HUES64 (cell line): Measurements from ENCODE around the gene ATP1B1.

ENCODE experiments used
- H3K27ac ChIP-seq: 2 replicates; pipeline ENCODE4 v1.7.0; 2013; ENCODE audit warnings: low read depth, low read length, inconsistent platforms
- H3K27me3 ChIP-seq: 2 replicates; pipeline ENCODE4 v1.6.1; 2013; ENCODE audit warnings: mild to moderate bottlenecking, low read length; ENCODE audit not compliant: insufficient read depth
- H3K36me3 ChIP-seq: 2 replicates; pipeline ENCODE4 v1.6.1; 2013; ENCODE audit warnings: mild to moderate bottlenecking, low read length; ENCODE audit not compliant: insufficient read depth
- H3K4me1 ChIP-seq: 2 replicates; pipeline ENCODE4 v1.6.1; 2013; ENCODE audit warnings: mild to moderate bottlenecking, low read length, moderate library complexity; ENCODE audit not compliant: insufficient read depth
- H3K4me3 ChIP-seq: 2 replicates; pipeline ENCODE4 v1.5.1; 2013; ENCODE audit warnings: mild to moderate bottlenecking, low read length, moderate library complexity
- H3K9ac ChIP-seq: 2 replicates; pipeline ENCODE4 v1.6.1; 2013; ENCODE audit warnings: mild to moderate bottlenecking, low read depth, low read length
- H3K9me3 ChIP-seq: 2 replicates; pipeline ENCODE4 v1.6.1; 2013; ENCODE audit warnings: low read depth, low read length; ENCODE audit not compliant: insufficient read depth
- WGBS: fragments of 150-250, 120-280 bp; methylation state at CpG from one replicate; pipeline ENCODE4 v1.1.7; 2013; ENCODE audit warnings: missing lambda C conversion rate; 5-methylcytosine and 5-hydroxymethylcytosine counted together

Gene ATP1B1

DNA sequence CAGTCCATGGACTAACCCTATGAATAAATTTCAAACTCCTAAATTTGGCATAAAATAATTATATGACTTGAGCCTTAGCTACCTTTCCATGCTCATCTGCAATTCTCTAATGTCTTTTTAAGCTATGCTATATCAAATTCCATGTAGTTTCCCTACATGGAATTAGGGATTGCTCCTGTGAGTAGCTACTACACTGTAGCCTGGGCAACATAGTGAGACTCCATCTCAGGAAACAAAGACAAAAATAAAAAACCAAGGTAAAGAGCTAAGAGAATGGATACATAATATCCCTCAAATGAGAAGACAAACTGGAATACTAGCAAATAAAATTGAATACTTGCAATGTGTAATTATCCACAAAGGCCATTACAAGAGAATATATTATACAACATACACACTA, 37.5 kb downstream of the ATP1B1 start:
- H3K9ac ChIP-seq, result no peak overlapping the region
- H3K4me1 ChIP-seq, result no peaks in the 10 kb centered on the region; the same call in 1 of the 2 replicates
- H3K9me3 ChIP-seq, result no peaks in the 10 kb centered on the region
- no peak overlapping the region for H3K27ac ChIP-seq
- H3K27me3 ChIP-seq, result no peaks in the 10 kb centered on the region
- H3K4me3 ChIP-seq, result no peak overlapping the region
- H3K36me3 ChIP-seq, result no peaks in the 10 kb centered on the region

DNA sequence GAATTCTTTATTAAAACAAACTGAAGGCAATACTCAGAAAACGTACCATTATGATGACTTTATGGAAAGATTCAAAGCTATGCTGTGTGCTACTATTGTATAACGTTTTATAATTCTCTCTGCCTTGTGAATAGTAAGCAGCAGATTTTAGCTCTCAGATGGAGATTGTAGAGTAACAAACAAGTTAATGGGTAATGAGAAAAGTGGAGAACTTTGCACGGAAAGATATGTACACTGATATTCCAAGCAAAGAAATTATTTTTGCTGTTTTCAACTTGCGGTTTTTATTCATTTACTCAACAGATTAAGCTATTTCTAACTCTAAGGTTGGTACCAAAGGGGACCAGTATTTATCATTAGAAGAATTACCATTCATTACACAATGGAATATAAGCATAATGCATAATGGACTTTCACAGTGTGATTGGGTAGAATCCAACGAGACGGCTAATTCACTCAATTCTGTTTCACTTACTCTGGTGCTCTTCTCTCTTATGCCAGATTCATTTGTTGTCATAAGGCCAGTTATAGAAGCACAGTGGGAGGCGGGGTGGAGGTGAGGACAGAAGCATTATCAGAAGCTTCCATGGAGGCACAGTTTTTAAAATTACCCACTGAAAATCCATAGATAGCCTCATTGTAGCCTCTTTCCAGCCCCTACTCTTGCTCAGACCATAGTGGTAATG, 38.6 kb downstream of the ATP1B1 start:
- Histone ChIP-seq H3K4me1 (no peaks in the 10 kb centered on the region; the same call in 1 of the 2 replicates), H3K4me3 (no peak overlapping the region), H3K27ac (no peak overlapping the region), H3K27me3 (no peaks in the 10 kb centered on the region), H3K9me3 (no peaks in the 10 kb centered on the region), H3K9ac (no peak overlapping the region), H3K36me3 (no peaks in the 10 kb centered on the region)
- WGBS, result 98% methylated on average over 7 of the region's 7 CpGs

DNA sequence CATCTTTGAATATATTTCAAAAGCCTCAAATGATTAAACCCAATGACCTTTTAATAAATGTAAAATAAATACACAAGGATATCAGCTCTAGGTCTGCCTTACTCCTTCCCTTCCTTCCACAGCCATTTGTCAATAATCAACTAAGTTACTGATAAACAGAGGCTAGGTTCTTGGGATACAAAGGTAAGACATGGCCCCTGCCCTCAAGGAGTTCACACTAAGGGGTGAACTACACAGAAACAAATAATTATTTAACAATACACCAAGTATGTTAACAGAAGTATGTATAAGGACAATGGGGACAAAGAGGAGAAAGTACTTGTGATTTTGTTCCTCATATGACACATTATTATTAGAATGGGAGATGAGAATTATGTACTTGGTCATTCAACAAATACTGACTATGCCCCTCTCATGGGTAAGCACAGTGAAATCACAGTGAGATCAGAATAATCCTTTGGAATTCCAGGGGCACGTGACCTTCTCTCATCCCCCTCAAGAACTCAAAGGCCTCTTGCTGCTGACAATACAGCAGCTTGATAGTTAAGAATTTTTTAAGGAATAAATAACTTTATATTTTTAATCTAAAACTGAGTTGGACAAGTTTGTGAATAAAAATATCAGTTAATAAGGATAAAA, 40.2 kb downstream of the ATP1B1 start:
- Histone ChIP-seq H3K27me3 (no peaks in the 10 kb centered on the region), H3K27ac (no peak overlapping the region), H3K4me3 (no peak overlapping the region), H3K36me3 (no peaks in the 10 kb centered on the region), H3K4me1 (no peaks in the 10 kb centered on the region; the same call in 1 of the 2 replicates), H3K9ac (no peak overlapping the region), H3K9me3 (no peaks in the 10 kb centered on the region)
- 79% methylated on average over 1 of the region's 1 CpG for WGBS

DNA sequence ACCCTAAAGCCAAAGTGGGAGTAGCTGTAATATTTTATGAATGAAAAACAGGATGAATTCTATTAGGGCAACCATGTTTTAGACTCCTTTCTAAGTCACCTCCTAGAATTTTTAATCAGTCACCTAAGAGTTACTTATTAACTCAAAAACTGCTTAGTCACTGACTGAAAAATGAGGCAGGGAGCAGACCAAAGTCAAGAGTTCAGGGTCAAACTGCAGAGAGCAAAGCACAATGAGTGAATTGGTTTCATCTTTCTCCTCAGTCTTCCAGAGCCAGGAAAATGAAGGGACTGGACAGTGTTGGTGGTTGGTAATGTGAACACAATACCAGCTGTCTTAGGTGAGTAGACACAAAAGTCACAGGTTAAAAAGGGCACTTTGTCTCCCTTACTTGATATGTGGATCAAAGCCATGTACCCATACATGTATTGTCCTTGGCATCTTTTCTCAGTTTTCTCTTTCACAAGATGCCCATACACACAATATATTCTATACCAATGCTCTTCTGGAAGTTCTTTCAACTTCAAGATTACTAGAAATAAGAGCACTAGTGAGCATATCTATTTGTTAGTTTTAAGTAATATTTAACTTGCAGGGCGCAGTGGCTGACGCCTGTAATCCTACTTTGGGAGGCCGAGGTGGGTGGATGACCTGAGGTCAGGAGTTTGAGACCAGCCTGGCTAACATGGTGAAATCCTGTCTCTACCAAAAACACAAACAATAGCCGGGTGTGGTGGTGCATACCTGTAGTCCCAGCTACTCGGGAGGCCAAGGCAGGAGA, 42.2 kb downstream of the ATP1B1 start:
- no peaks in the 10 kb centered on the region for H3K27me3 ChIP-seq
- H3K4me1 ChIP-seq, result no peaks in the 10 kb centered on the region; the same call in 1 of the 2 replicates
- no peak overlapping the region for H3K9ac ChIP-seq
- H3K36me3 ChIP-seq, result no peaks in the 10 kb centered on the region
- no peaks in the 10 kb centered on the region for H3K9me3 ChIP-seq
- WGBS, result 88% methylated on average over 5 of the region's 5 CpGs
- H3K4me3 ChIP-seq, result no peak overlapping the region
- no peak overlapping the region for H3K27ac ChIP-seq

DNA sequence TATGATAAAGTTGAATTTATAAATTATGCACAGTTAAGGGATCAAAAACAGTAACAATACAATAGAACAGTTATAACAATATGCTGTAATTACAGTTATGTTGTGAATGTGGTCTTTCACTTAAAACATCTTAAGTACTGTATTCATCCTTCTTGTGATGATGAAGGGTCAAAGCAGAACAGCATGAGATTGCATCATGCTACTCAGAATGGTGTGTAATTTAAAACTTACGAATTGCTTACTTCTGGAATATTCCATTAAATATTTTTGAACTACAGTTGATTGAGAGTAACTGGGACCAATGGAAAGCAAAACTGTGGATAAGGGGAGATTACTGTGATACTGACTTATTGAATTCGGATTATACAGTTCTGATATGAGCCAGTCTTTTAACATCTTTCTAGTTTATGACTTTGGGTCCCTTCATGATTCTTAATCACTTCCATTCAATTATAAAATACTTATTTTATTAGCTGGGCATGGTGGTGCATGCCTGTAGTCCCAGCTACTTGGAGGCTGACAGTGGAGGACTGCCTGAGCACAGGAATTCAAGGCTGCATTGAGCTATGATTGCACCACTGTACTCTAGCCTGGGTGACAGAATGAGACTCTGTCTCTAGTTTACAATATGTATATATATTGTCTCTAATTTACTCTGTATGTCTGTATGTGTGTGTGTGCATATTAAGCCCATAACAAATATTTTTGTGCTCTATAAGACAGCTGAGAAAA, 43.2 kb downstream of the ATP1B1 start:
- no peak overlapping the region for H3K9ac ChIP-seq
- 92% methylated on average over 2 of the region's 2 CpGs for WGBS

DNA sequence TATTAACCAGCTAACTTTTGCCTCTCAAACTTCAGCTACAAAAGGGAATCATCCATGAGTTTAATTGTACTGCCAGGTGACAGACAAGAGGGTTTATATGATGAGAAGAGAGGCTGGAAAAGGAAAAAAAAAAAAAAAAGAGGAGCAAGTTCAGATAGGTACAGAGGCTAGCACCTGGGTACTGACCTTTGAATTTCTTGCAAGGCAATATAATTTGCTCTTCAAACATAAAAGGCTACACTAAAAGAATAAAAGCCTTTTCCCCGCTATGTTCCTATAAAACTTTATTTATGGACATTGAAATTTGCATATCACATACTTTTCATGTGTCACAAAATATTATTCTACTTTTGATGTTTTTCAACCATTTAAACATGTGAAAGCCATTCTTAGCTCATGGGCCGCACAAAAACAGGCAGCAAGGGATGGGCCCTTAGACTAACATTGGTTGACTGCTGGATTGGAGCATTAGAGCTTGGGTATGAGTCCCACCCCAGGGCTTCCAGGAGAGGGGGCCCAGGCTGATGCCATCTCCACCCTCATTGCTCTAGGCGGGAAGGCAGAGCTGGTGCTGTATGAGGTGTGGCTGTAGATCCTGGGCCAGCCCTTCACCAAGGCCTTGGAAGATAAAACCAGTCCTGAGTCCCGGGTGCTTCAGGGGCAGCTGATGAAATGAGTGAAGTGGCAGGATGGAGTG, 44.3 kb downstream of the ATP1B1 start:
- H3K9ac ChIP-seq, result no peak overlapping the region
- no peak overlapping the region for H3K4me3 ChIP-seq
- no peaks in the 10 kb centered on the region for H3K27me3 ChIP-seq
- H3K9me3 ChIP-seq, result no peaks in the 10 kb centered on the region
- 81% methylated on average over 4 of the region's 4 CpGs for WGBS
- H3K27ac ChIP-seq, result no peak overlapping the region
- no peaks in the 10 kb centered on the region for H3K36me3 ChIP-seq
- H3K4me1 ChIP-seq, result no peaks in the 10 kb centered on the region; the same call in 1 of the 2 replicates

More for the DNA sequence above, 43.2 kb downstream of the ATP1B1 start:
- Histone ChIP-seq H3K9me3 (no peaks in the 10 kb centered on the region), H3K27ac (no peak overlapping the region), H3K4me3 (no peak overlapping the region), H3K4me1 (no peaks in the 10 kb centered on the region; the same call in 1 of the 2 replicates), H3K27me3 (no peaks in the 10 kb centered on the region), H3K36me3 (no peaks in the 10 kb centered on the region)

DNA sequence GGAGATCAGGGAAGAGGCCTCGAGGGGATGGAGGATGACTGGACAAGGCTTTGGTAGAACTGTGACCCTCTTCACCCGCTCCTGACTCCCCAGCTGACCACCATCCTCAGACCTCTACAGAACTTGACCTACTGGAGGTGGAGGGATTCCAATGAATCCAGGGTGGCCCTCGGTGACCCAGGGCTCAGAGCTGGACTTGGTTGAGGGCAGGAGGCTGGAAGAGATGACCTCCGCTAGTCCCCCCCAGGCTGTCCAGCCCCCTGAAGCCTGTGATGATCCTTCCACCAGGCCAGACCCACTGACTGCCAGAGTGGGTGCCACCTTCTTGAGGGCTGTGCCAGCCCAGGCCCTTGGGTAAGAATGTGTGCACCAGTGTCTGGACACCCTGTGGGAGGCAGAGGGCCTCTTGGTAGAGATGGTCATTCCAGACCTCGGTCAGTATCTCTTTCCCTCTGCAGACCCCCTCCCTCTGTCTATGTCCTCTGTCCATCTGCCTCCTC, 44.9 kb downstream of the ATP1B1 start:
- Histone ChIP-seq H3K27me3 (no peaks in the 10 kb centered on the region), H3K36me3 (no peaks in the 10 kb centered on the region), H3K9me3 (no peaks in the 10 kb centered on the region), H3K4me1 (no peaks in the 10 kb centered on the region; the same call in 1 of the 2 replicates), H3K27ac (no peak overlapping the region), H3K9ac (no peak overlapping the region), H3K4me3 (no peak overlapping the region)
- 90% methylated on average over 5 of the region's 5 CpGs for WGBS

DNA sequence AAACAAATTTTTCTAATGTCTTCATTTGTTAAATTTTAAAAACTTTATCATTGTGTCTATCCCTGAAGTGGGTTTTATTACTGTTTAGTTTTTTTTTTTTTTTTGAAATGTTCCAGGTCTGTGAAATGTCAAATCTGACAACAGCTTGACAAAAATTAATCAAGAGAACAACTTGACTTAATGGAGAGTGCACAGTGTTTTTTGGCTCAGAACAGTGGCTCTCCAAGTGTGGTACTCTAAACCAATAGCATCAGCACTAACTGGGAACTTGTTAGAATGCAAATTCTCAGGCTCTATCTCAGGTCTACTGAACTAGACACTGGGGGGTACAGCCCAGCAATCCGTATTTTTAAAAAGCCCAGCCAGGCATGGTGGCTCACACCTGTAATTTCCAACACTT, 49.2 kb downstream of the ATP1B1 start:
- no peak overlapping the region for H3K9ac ChIP-seq
- H3K27me3 ChIP-seq, result no peaks in the 10 kb centered on the region
- no peaks in the 10 kb centered on the region for H3K9me3 ChIP-seq
- H3K27ac ChIP-seq, result no peak overlapping the region
- H3K4me3 ChIP-seq, result no peak overlapping the region
- no peaks in the 10 kb centered on the region for H3K4me1 ChIP-seq
- 93% methylated on average over 1 of the region's 1 CpG for WGBS
- no peaks in the 10 kb centered on the region for H3K36me3 ChIP-seq

DNA sequence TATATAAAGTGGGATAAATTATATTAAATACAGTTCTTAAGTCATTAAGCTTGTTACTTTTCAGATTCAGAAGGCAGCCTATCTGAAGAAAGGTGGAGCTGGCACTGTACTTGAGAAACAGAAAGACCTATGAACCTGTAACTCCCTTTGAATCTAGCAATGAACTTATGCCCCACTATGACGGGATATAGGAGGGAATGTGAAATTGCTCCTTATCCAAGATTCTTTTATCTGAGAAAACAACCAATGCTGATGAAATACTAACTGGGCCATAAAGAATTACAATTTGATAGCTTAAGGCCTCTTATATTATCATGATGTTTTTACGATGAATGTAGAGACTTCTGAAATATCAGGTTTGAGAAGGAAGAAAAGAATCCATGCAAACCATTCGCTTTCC, 50.1 kb downstream of the ATP1B1 start:
- Histone ChIP-seq H3K4me3 (no peak overlapping the region), H3K36me3 (no peaks in the 10 kb centered on the region), H3K9me3 (no peaks in the 10 kb centered on the region), H3K27me3 (no peaks in the 10 kb centered on the region), H3K27ac (no peak overlapping the region), H3K4me1 (no peaks in the 10 kb centered on the region), H3K9ac (no peak overlapping the region)
- 80% methylated on average over 1 of the region's 3 CpGs for WGBS

DNA sequence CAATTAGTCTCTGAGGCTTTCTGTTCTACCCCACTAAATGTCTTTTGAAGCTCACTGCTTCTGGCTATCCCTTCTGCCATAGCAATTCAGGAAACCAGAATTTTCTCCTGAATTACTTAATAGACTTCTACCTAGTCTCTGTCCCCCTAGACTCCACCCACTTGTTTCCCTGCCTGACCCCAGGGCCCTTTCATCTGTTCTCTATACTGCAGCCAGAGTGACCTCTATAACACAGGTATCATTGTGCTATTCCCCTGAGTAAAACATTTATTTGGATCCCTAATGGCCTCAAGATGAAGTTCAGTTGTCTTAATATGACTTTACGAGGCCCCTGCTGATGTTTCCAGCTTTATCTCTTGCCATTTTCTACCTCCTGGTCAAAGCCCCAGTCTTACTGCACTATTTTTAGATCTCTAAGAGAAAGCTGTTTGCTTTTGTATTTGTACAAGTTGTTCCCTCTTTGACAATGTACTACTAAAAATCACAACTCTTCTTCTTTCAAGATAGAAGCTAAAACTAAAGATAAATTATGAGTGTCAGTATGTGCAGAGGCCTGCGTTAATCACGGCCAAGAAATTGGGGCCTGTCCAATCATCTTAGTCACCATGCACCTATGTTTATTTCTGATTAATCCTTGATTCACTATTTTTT, 54.5 kb downstream of the ATP1B1 start:
- H3K9ac ChIP-seq, result no peak overlapping the region
- H3K36me3 ChIP-seq, result no peaks in the 10 kb centered on the region
- 97% methylated on average over 3 of the region's 3 CpGs for WGBS
- H3K4me1 ChIP-seq, result no peaks in the 10 kb centered on the region
- no peak overlapping the region for H3K4me3 ChIP-seq
- no peaks in the 10 kb centered on the region for H3K27me3 ChIP-seq
- no peak overlapping the region for H3K27ac ChIP-seq
- H3K9me3 ChIP-seq, result no peaks in the 10 kb centered on the region
